GM13977 (cell line): ENCODE measurements around the gene MMP25.

Experiments used
- DNase-seq: peaks from one replicate; pipeline ENCODE4 v3.0.0; 2012; ENCODE audit warnings: low spot score
- in situ Hi-C: fragments of 300-500 bp; cut with MboI; formaldehyde crosslinking; loops from one replicate; pipeline ENCODE4 v1.12.0; 2022; ENCODE audit warnings: low sequenced_read_pairs, low pct_unique_long_range_greater_than_20kb, mixed read lengths, inconsistent platforms; ENCODE audit not compliant: unreplicated experiment
- TF ChIP-seq, protein P1 (sequence below): IDR thresholded peaks from 2 replicates; pipeline ENCODE4 v1.5.1; 2012; ENCODE audit warnings: mild to moderate bottlenecking, control low read depth; ENCODE audit not compliant: insufficient read depth; ENCODE audit errors: extremely low read depth, missing control alignments

MMP25 gene

DNA sequence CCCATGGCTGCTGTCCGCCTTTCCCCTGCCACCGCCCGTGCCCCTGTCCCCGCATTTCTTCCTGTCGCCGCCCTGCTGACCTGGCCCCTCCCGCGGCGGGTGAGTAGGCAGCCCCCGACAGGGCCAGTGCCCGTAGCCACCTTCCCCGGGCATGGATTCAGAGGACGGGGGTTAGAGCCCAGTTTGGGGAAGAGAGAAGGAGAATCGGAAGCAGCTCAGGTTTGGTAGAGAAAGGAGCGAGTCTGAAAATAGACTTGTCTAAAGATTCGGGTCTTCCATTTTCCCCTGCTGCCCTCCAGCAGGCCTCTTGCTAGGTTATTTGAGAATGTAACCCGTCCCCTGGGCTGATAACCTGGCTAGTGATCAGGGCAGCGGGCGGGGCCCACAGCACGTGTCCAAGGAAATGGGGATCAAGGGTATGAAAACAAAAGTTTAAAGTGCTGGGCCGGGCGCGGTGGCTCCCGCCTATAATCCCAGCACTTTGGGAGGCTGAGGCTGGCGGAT, 41.5 kb upstream of the MMP25 start:
- no peak for DNase-seq
- TF ChIP-seq, protein P1, sequence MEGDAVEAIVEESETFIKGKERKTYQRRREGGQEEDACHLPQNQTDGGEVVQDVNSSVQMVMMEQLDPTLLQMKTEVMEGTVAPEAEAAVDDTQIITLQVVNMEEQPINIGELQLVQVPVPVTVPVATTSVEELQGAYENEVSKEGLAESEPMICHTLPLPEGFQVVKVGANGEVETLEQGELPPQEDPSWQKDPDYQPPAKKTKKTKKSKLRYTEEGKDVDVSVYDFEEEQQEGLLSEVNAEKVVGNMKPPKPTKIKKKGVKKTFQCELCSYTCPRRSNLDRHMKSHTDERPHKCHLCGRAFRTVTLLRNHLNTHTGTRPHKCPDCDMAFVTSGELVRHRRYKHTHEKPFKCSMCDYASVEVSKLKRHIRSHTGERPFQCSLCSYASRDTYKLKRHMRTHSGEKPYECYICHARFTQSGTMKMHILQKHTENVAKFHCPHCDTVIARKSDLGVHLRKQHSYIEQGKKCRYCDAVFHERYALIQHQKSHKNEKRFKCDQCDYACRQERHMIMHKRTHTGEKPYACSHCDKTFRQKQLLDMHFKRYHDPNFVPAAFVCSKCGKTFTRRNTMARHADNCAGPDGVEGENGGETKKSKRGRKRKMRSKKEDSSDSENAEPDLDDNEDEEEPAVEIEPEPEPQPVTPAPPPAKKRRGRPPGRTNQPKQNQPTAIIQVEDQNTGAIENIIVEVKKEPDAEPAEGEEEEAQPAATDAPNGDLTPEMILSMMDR = no peak
- in situ Hi-C loops = no loop called here

DNA sequence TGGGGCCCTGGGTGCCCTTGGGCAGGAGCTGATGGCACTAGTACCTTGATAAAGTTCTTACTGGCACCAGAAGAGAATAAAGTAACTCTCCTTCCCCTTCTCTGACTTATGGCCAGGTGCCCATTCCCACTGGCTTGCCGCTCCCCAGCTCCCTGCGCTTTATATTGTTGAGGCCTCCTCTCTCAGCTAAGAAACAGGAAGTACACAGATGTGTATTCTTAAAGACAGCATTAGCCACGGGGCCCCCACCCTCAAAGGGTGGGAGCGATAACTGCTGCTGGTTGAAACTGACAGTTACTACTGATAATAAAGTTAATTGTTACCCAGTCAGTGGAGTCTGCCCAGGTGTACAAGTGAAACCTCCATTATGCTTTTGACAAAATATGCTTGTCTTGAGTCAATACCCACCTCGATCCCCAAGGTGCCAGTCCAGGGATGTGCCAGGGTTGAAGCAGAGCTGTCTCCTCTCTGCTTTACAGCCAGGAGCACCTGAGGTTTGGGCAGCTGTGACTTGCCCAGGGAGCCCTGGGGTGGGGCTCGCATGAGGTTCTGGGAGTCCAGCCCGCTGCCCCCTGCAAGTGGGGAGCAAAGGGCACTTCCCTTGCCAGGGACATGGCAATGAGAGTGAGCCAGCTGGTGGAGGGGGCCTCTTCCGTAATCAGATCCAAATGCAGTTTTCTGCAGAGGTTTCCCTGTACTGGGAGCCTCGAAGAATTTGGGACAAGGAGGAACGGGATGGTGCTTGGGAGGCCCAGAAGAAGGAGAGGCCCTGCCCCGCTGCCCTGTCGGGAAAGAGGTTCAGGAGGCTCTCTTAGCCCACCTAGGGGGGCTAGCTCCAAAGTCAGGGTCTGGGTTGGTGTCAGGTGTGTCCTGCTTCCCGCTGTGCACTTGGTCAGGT, 39.1 kb upstream of the MMP25 start:
- peak; percentile 45 for DNase-seq
- in situ Hi-C loops = no loop called here
- TF ChIP-seq, protein P1 = no peak

DNA sequence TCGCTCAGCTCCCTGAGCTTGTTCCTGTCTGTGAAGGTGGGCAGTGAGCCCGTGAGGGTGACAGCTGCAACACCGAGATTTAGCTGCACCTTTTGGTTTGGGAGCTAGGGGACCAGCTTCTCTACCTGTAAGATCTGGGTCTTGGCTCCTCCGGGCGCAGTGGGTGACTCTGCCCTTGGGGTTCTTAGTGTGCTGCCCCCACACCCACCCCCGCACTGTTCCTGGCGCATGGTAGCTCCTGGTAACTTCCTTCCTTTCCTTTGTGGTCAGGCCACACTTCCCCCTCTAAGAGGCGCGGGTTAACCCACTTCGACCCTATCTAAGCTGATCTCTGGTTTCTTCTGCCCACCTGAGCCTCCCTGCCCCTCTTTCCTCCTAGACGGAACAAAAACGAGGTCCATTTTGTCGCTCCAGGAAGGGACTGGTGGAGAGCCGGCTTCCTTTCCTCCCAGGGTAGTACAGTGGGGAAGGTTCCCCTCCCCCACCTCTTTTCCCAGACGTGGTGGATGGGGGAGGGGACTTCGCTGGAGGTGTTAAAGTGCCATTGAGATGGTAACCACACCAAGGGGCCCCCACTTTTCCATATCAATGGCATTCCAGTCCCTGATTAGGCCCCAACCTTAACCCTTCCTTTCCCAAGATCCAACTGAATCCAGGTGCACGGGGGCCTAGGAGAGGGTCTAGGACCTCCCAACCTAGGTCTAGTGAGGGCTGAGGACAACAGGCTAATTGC, 38.2 kb upstream of the MMP25 start:
- DNase-seq = no peak
- TF ChIP-seq, protein P1 = no peak

DNA sequence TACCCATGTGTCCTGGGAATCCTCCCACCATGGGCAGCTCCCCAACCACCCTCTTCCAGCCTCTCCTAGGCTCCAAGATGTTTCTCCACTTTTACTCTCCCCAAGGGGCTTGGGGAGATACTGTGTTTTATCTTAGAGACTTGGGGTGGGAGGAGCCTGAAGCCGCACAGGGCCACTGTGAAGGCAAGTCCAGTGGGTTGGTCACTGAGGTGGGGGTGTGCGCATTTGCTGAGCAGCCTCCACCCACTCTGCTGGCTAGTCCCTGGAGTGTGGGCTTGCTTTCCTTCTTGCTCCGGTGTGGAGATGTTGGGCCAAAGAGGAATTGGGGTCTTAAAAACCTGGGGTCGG, 37.7 kb upstream of the MMP25 start:
- DNase-seq = no peak
- TF ChIP-seq, protein P1 = no peak
- in situ Hi-C loops = no loop called here

More for the DNA sequence above, 38.2 kb upstream of the MMP25 start:
- in situ Hi-C loops = no loop called here

DNA sequence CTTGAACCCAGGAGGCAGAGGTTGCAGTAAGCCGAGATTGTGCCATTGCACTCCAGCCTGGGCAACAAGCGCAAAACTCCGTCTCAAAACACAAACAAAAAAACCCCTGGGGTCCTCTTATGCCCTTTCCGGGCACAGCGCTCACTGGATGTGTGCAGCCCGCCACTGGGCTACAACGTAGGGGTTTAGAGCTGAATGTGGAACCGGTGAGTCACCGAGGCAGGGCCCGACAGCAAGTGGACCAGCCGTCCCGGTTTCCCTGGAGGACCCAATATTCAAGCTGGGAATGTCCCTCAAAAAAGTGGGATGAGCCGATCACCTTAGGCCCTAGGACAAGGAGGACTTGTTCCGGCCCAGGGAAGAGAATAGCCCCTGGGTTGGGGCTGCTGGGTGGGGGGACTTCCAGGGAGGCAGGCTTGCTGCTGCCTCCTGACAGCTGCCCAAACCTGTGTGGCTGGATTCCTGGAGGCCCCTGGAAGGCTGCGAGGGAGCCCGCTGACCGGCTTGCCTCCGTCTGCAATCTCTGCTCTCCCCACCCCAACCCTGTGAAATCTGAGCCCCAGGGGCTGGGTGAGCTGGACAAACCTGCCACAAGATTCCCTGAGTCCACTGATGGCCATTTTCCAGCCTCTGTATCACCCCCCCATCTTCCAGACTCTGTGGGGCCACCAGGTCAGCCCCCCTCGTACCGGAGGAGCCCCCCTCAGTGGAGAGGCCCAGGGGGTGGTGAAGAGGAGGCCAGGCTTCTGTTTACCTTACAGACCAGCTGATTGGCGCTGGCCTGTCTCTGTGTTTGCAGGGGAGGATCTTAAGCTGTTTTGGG, 36.6 kb upstream of the MMP25 start:
- no peak for DNase-seq
- in situ Hi-C loops = no loop called here
- TF ChIP-seq, protein P1 = no peak

DNA sequence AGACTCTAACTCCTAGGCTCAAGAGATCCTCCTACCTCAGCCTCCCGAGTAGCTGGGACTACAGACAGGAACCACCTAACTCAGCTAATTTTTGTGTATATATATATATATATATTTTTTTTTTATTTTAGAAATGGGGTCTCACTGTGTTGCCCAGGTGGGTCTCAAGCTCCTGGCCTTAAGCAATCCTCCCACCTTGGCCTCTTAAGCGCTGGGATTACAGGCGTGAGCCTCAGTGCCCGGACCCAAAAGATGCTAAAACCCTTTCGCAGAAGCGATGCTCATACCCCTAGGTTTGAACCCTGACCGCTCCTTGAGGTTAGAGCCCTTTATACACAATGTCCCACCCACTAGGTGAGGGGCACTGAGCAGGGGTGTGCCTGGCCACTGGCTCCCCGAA, 35.9 kb upstream of the MMP25 start:
- TF ChIP-seq, protein P1 = no peak
- no peak for DNase-seq
- in situ Hi-C loops = no loop called here
